ENCODE data around the gene MGAT4D.
"Not testable (repeated sequence)": the region's sequence is repeated elsewhere in the genome, so short reads cannot be mapped to it uniquely, and the experiment has no call there.

Gene MGAT4D

GRCh38 chr4:140497747-140498636 is at the start of gene MGAT4D:
MGAT4D (minus strand) TSS chr4:140498293; CDS start chr4:140498222, 71 bp downstream.
- no peak for DNase-seq

GRCh38 chr4:140533951-140534480 is 35.9 kb upstream of the MGAT4D start:
- no peak for DNase-seq

- peak; percentile 3 for DNase-seq
Observed at GRCh38 chr4:140529434-140529833, 31.3 kb upstream of the MGAT4D start.

GRCh38 chr4:140523857-140524742 is 26.0 kb upstream of the MGAT4D start, which contains the start of gene ELMOD2:
ELMOD2 (plus strand) TSS chr4:140524168; CDS start chr4:140525429, 1,261 bp downstream.
- DNase-seq = peak; percentile 98

- DNase-seq = no peak
Observed at GRCh38 chr4:140523370-140523856, 25.3 kb upstream of the MGAT4D start.

- DNase-seq = no peak
Observed at GRCh38 chr4:140515423-140515822, 17.3 kb upstream of the MGAT4D start.

GRCh38 chr4:140513765-140514164 is 15.7 kb upstream of the MGAT4D start:
- not testable (repeated sequence) for DNase-seq

- DNase-seq = no peak
Observed at GRCh38 chr4:140504261-140504660, 6.2 kb upstream of the MGAT4D start.

- DNase-seq = no peak
Observed at GRCh38 chr4:140499391-140499790, 1.3 kb upstream of the MGAT4D start.

- DNase-seq = no peak
Observed at GRCh38 chr4:140497405-140497746, 717 bp downstream of the MGAT4D start.

- DNase-seq = no peak
Observed at GRCh38 chr4:140485939-140486338, 12.2 kb downstream of the MGAT4D start.

GRCh38 chr4:140483445-140483844 is 14.6 kb downstream of the MGAT4D start:
- no peak for DNase-seq

GRCh38 chr4:140472156-140472555 is 25.9 kb downstream of the MGAT4D start:
- no peak for DNase-seq

- no peak for DNase-seq
Observed at GRCh38 chr4:140469791-140470733, 28.0 kb downstream of the MGAT4D start.

- DNase-seq = no peak
Observed at GRCh38 chr4:140466146-140466545, 31.9 kb downstream of the MGAT4D start.

GRCh38 chr4:140463614-140464013 is 34.5 kb downstream of the MGAT4D start:
- no peak for DNase-seq

- no peak for DNase-seq
Observed at GRCh38 chr4:140463182-140463581, 34.9 kb downstream of the MGAT4D start.

GRCh38 chr4:140450352-140450751 is 47.7 kb downstream of the MGAT4D start:
- no peak for DNase-seq

GRCh38 chr4:140448830-140449229 is 49.3 kb downstream of the MGAT4D start:
- no peak for DNase-seq

GRCh38 chr4:140448162-140448561 is 49.9 kb downstream of the MGAT4D start:
- no peak for DNase-seq

GRCh38 chr4:140444347-140444746 is 53.7 kb downstream of the MGAT4D start:
- DNase-seq = not testable (repeated sequence)

- no peak for DNase-seq
Observed at GRCh38 chr4:140439644-140440142, 58.4 kb downstream of the MGAT4D start.

Data from suppressor macrophage treated with lipopolysaccharide for 4 hours (primary cell).